Stimulated activated CD8-positive, alpha-beta memory T cell treated with anti-CD3 and anti-CD28 coated beads, Interleukin-15, amount 100 ng/mL, for 48 hours (primary cell): ENCODE measurements around the gene PNLDC1.
"Not testable (repeated sequence)": the region's sequence is repeated elsewhere in the genome, so short reads cannot be mapped to it uniquely, and the experiment has no call there.

ENCODE experiments used
- DNase-seq, 2 donors: peaks; one replicate each; pipeline ENCODE4 v3.0.0-alpha.2; 2020; ENCODE audit warnings: low read depth in 2 of 2

Gene PNLDC1

GRCh38 chr6:159819932-159820640 is 20.0 kb downstream of the PNLDC1 start:
- DNase-seq: no peak

- no peak for DNase-seq
These were observed 21.0 kb downstream of the PNLDC1 start for GRCh38 chr6:159821122-159821521.

- DNase-seq: no peak
These were observed 21.6 kb downstream of the PNLDC1 start for GRCh38 chr6:159821726-159822125.

GRCh38 chr6:159823953-159824352 is 23.9 kb downstream of the PNLDC1 start:
- DNase-seq: no peak

GRCh38 chr6:159824690-159825089 is 24.6 kb downstream of the PNLDC1 start:
- DNase-seq: not testable (repeated sequence)

GRCh38 chr6:159826004-159826403 is 25.9 kb downstream of the PNLDC1 start:
- DNase-seq: no peak

GRCh38 chr6:159826968-159827647 is 27.0 kb downstream of the PNLDC1 start:
- DNase-seq: no peak

- DNase-seq: no peak
These were observed 28.0 kb downstream of the PNLDC1 start for GRCh38 chr6:159828074-159828473.

GRCh38 chr6:159829526-159829925 is 29.4 kb downstream of the PNLDC1 start:
- DNase-seq: no peak

GRCh38 chr6:159830501-159831372 is 30.7 kb downstream of the PNLDC1 start:
- DNase-seq: no peak

GRCh38 chr6:159831373-159831679 is 31.2 kb downstream of the PNLDC1 start:
- no peak for DNase-seq

- DNase-seq: no peak
These were observed 32.9 kb downstream of the PNLDC1 start for GRCh38 chr6:159832946-159833345.

- no peak for DNase-seq
These were observed 33.5 kb downstream of the PNLDC1 start for GRCh38 chr6:159833556-159833955.

GRCh38 chr6:159833997-159834603 is 34.0 kb downstream of the PNLDC1 start:
- DNase-seq: no peak

GRCh38 chr6:159836718-159837490 is 36.8 kb downstream of the PNLDC1 start:
- no peak for DNase-seq

- no peak for DNase-seq
These were observed 37.4 kb downstream of the PNLDC1 start for GRCh38 chr6:159837511-159837910.

- DNase-seq: no peak
These were observed 38.1 kb downstream of the PNLDC1 start for GRCh38 chr6:159838020-159838744.

GRCh38 chr6:159842035-159842434 is 42.0 kb downstream of the PNLDC1 start:
- no peak for DNase-seq

GRCh38 chr6:159844737-159845645 is 44.9 kb downstream of the PNLDC1 start:
- no peak for DNase-seq

GRCh38 chr6:159848552-159848951 is 48.5 kb downstream of the PNLDC1 start:
- DNase-seq: not testable (repeated sequence)
